Liver (tissue), 3 donors: Measurements from ENCODE around the gene DRAXIN.

Source experiments
- EGR1 ChIP-seq, 2 donors: IDR thresholded peaks; 2 replicates each; pipeline ENCODE4 v1.6.1; 2016 to 2018; ENCODE audit warnings: antibody characterized with exemption in 2 of 2, low read depth in 2 of 2
- FOXA1 ChIP-seq: IDR thresholded peaks from 2 replicates; pipeline ENCODE4 v1.6.1; 2016; ENCODE audit warnings: antibody characterized with exemption
- GABPA ChIP-seq, 2 donors: IDR thresholded peaks in 1 of 2; conservative IDR thresholded peaks in 1 of 2; 2 replicates each; pipeline ENCODE4 v1.6.1; 2016; ENCODE audit warnings: antibody characterized with exemption in 2 of 2, mild to moderate bottlenecking in 1 of 2, moderate library complexity in 1 of 2
- MAX ChIP-seq: IDR thresholded peaks from 2 replicates; pipeline ENCODE4 v1.6.1; 2016; ENCODE audit warnings: antibody characterized with exemption
- RAD21 ChIP-seq, 2 donors: IDR thresholded peaks; 2 replicates each; pipeline ENCODE4 v1.6.1; 2016; ENCODE audit warnings: antibody characterized with exemption in 2 of 2, mild to moderate bottlenecking in 2 of 2
- REST ChIP-seq: IDR thresholded peaks from 2 replicates; pipeline ENCODE4 v1.6.1; 2016; ENCODE audit warnings: antibody characterized with exemption, mild to moderate bottlenecking
- RXRA ChIP-seq, 2 donors: IDR thresholded peaks; 2 replicates each; pipeline ENCODE4 v1.6.1; 2017 to 2018; ENCODE audit warnings: antibody characterized with exemption in 2 of 2, mild to moderate bottlenecking in 1 of 2
- SP1 ChIP-seq: IDR thresholded peaks from 2 replicates; pipeline ENCODE4 v1.6.1; 2018; ENCODE audit warnings: antibody characterized with exemption, mild to moderate bottlenecking
- TAF1 ChIP-seq: conservative IDR thresholded peaks from 2 replicates; pipeline ENCODE4 v1.6.1; 2016; ENCODE audit warnings: antibody characterized with exemption, mild to moderate bottlenecking
- YY1 ChIP-seq: IDR thresholded peaks from 2 replicates; pipeline ENCODE4 v1.6.1; 2016; ENCODE audit warnings: antibody characterized with exemption, mild to moderate bottlenecking
- ZBTB33 ChIP-seq: IDR thresholded peaks from 2 replicates; pipeline ENCODE4 v1.6.1; 2016; ENCODE audit warnings: antibody characterized with exemption
- TF ChIP-seq, protein P1 (sequence below): fragments of 150-350 bp; IDR thresholded peaks from 2 replicates; pipeline ENCODE4 v1.5.1; 2017; ENCODE audit warnings: improper control_type of control experiment, low read depth, low read length; ENCODE audit not compliant: missing input control
- TF ChIP-seq, protein P2 (sequence below): IDR thresholded peaks from 2 replicates; pipeline ENCODE4 v1.6.1; 2016; ENCODE audit warnings: antibody characterized with exemption
- donor health status: healthy.
- donor health status: healthy.

DNA sequence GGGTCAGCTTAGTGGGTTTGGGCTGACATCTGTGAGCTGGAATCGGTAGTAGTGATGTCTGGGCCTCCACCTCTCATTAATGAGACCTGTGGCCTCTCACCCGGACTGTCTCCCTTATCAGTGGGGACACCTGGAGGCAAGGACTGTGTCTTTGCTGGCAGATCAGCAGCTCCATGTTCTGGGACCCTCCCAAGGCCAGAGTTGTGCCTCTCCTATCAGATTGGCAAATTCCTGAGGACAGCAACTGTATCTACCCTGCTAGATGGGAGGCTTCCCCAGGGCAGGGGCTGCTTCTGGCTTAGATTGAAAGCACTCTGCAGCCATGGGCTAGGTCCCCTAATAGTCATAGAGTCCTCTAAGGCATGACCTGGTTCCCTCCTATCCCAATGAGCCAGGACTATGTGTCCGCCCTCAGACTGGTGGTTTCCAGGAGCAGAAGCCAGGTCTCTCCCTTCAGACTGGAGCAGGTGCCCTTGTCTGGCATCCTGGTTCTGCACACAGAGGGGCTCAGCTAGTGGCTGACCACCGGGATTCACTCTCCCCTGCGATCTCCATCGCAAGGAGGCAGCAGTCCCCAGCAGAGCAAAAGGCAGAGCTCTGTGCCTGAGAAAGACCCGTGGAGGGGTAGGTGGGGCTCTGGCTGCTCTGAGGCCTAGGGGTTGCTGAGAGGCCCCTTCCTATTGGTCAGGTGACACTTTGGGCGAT is 5.8 kb downstream of the DRAXIN start:
- TF ChIP-seq, protein P1, sequence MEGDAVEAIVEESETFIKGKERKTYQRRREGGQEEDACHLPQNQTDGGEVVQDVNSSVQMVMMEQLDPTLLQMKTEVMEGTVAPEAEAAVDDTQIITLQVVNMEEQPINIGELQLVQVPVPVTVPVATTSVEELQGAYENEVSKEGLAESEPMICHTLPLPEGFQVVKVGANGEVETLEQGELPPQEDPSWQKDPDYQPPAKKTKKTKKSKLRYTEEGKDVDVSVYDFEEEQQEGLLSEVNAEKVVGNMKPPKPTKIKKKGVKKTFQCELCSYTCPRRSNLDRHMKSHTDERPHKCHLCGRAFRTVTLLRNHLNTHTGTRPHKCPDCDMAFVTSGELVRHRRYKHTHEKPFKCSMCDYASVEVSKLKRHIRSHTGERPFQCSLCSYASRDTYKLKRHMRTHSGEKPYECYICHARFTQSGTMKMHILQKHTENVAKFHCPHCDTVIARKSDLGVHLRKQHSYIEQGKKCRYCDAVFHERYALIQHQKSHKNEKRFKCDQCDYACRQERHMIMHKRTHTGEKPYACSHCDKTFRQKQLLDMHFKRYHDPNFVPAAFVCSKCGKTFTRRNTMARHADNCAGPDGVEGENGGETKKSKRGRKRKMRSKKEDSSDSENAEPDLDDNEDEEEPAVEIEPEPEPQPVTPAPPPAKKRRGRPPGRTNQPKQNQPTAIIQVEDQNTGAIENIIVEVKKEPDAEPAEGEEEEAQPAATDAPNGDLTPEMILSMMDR = no peak
- no peak for TF ChIP-seq EGR1 (IDR thresholded peaks at IDR 0.05; ENCODE audit: low read depth in 2 of 2)
- no peak for TF ChIP-seq YY1
- no peak for TF ChIP-seq ZBTB33
- TF ChIP-seq, protein P2, sequence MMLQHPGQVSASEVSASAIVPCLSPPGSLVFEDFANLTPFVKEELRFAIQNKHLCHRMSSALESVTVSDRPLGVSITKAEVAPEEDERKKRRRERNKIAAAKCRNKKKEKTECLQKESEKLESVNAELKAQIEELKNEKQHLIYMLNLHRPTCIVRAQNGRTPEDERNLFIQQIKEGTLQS = no peak
- no peak for TF ChIP-seq TAF1
- TF ChIP-seq FOXA1 = no peak
- TF ChIP-seq REST = no peak
- TF ChIP-seq RAD21 (IDR thresholded peaks at IDR 0.05) = no peak
- no peak for TF ChIP-seq MAX
- TF ChIP-seq GABPA (IDR thresholded peaks at IDR 0.05 in 1 of 2, conservative IDR thresholded peaks at IDR 0.05 in 1 of 2) = no peak
- no peak for TF ChIP-seq SP1
- no peak for TF ChIP-seq RXRA (IDR thresholded peaks at IDR 0.05)
